Measurements from ENCODE around the gene FAM131C.

Gene FAM131C

DNA sequence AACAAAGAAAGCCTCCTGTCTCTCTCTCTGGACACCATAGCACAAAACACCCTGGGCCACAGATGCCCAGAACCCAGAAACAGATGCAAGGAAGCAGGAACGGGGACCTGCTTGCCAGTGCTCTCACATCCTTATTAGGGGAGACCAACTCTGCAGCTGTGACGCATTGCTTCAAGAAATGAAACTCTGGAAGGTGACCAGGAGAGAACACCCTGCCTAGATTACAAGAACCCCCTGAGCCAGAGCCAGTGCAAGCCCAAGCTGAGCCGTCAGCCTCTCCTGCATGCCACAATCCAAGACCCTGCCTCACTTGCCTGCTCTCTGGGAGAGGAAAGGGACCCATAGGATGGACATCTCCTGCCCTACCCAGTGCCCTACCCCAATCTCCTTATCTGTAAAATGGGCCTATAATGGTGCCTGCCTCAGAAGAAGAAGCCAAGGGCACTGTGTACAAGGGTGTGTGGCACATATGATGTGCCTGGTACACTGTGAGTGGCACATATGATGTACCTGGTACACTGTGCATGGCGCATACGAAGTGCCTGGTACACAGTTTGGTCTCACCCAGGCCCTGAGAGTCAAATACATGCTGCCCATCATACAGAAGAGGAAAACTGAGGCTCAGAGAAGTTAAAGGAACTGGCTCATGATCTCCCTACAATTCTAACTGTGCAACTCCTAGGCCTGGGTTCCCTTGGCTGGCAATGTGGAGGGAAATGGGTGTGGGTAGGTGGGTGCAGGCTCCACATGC lies 16.8 kb upstream of the FAM131C start:
- Mint-ChIP-seq H3K9me3 (ENCODE audit: low read depth) (no peaks in the 10 kb centered on the region), H3K4me1 (ENCODE audit: low read depth) (no peaks in the 10 kb centered on the region), H3K36me3 (no peaks in the 10 kb centered on the region), H3K27ac (no peak overlapping the region), H3K4me3 (no peak overlapping the region), H3K27me3 (no peaks in the 10 kb centered on the region)

GRCh38 chr1:16088996-16089395 lies 15.5 kb upstream of the FAM131C start:
- no peak overlapping the region for H3K27ac Mint-ChIP-seq
- no peaks in the 10 kb centered on the region for H3K27me3 Mint-ChIP-seq
- no peaks in the 10 kb centered on the region for H3K4me1 Mint-ChIP-seq (ENCODE audit: low read depth)
- H3K4me3 Mint-ChIP-seq: no peak overlapping the region
- H3K36me3 Mint-ChIP-seq: no peaks in the 10 kb centered on the region
- H3K9me3 Mint-ChIP-seq (ENCODE audit: low read depth): no peaks in the 10 kb centered on the region

- no peak overlapping the region for H3K27ac Mint-ChIP-seq
- H3K4me3 Mint-ChIP-seq: no peak overlapping the region
- no peaks in the 10 kb centered on the region for H3K9me3 Mint-ChIP-seq (ENCODE audit: low read depth)
- no peaks in the 10 kb centered on the region for H3K4me1 Mint-ChIP-seq (ENCODE audit: low read depth)
- H3K36me3 Mint-ChIP-seq: no peaks in the 10 kb centered on the region
- no peaks in the 10 kb centered on the region for H3K27me3 Mint-ChIP-seq
Measured at GRCh38 chr1:16088351-16088911, 15.0 kb upstream of the FAM131C start.

DNA sequence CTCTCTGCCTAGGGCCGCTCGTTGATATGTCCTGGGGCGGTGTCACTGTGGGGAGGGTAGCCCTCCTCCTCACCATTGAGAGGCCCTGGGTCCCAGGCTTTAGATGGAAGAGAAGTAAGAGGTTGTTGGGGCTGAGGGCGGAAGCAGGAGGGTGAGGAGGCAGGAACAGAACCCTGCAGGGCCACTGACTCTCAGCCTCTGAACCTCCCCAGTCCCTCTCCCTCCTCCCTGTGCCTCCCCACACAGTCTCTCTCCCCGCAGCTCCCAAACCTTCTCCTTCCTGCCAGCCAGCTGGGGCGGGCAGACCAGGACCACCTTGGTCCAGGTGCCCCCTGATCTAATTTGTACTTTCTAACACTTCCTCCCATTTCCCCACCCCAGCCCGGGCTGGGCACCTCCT lies 14.3 kb upstream of the FAM131C start:
- H3K9me3 Mint-ChIP-seq (ENCODE audit: low read depth): no peaks in the 10 kb centered on the region
- H3K27ac Mint-ChIP-seq: no peak overlapping the region
- no peak overlapping the region for H3K4me3 Mint-ChIP-seq
- no peaks in the 10 kb centered on the region for H3K4me1 Mint-ChIP-seq (ENCODE audit: low read depth)
- no peaks in the 10 kb centered on the region for H3K36me3 Mint-ChIP-seq
- H3K27me3 Mint-ChIP-seq: no peaks in the 10 kb centered on the region

GRCh38 chr1:16085522-16085921 lies 12.1 kb upstream of the FAM131C start:
- Mint-ChIP-seq H3K36me3 (no peaks in the 10 kb centered on the region), H3K4me1 (ENCODE audit: low read depth) (no peaks in the 10 kb centered on the region), H3K9me3 (ENCODE audit: low read depth) (no peaks in the 10 kb centered on the region), H3K27ac (no peak overlapping the region), H3K27me3 (no peaks in the 10 kb centered on the region), H3K4me3 (no peak overlapping the region)

DNA sequence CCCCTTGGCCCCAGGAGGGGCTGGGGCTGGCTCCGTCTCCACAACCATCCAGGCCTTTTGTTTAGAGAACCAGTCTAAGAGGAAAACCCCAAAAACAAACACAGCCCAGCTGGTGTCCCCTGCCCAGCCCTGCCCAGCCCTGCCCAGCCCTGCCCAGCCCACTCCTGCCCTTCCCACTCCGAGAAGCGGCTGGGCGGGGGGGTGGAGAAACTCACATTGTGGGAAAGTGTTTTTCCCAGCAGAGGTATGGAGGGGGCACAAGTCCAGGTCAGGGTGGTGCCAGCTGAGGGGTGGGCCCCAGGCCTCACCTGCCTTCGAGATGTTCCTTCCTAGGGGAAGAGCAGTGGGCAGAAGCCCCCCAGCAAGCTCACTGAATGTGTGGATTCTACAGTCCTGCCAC lies 10.0 kb upstream of the FAM131C start:
- H3K9me3 Mint-ChIP-seq (ENCODE audit: low read depth): no peaks in the 10 kb centered on the region
- H3K4me1 Mint-ChIP-seq (ENCODE audit: low read depth): peaks cover 4% of the 10 kb centered on the region
- no peak overlapping the region for H3K4me3 Mint-ChIP-seq
- H3K27ac Mint-ChIP-seq: no peak overlapping the region
- no peaks in the 10 kb centered on the region for H3K36me3 Mint-ChIP-seq
- no peaks in the 10 kb centered on the region for H3K27me3 Mint-ChIP-seq

DNA sequence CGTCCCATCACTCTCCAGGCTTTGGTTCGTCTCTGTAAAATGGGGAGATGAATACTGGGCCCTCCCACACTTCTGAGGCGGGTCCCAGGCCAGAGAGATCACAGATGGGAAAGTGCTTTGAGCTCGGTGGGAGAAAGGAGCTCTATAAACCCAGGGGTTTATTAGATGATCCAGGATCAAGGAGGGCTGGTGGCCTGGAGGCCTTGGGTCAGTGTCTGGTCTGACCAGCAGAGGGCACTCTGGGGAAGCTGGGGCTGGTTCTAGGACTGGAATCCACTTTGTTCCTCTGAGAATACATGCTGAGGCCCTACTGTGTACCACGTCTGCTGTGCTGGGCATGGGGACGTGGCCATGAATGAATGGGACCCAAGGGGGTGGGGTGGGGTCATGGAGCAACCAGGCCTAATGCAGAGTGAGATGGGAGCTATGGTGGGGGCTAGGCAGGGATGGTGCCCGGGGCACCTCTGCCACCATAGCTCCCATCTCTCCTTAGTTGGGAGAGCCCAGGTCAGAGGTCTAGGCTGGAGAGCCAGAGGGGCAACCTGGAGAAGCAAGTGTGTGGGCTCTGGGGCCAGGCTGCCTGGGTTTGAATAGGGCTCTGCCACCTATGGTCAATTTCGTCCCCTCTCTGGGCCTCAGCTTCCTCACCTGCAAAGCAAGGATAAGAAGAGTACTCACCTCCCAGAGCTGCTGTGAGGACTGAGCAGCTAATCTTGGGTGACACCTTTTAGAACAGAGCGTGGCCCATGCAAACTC lies 9.0 kb upstream of the FAM131C start:
- no peaks in the 10 kb centered on the region for H3K27me3 Mint-ChIP-seq
- no peak overlapping the region for H3K27ac Mint-ChIP-seq
- no peaks in the 10 kb centered on the region for H3K36me3 Mint-ChIP-seq
- no peak overlapping the region for H3K4me3 Mint-ChIP-seq
- peaks cover 4% of the 10 kb centered on the region for H3K4me1 Mint-ChIP-seq (ENCODE audit: low read depth)
- no peaks in the 10 kb centered on the region for H3K9me3 Mint-ChIP-seq (ENCODE audit: low read depth)

DNA sequence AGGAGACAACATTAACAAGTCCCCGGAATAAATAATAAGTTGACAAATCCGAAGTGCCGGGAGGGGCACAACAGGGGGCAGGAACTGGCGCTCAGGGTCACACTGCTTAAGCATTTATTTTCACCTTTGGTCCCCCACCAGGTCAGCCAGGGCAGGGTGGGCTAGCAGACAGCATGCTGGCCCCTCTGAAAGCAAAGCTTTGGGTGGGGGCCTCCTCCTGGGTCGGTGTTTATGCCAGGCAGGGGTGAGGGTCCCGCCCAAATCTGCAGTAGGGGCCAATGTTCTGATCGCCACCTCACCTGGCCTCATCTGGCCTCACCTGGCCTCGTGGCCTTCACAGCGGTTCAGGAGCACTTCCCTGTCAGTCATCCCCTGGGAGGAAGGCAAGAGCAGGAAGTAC lies 8.2 kb upstream of the FAM131C start:
- Mint-ChIP-seq H3K27me3 (no peaks in the 10 kb centered on the region), H3K36me3 (no peaks in the 10 kb centered on the region), H3K9me3 (ENCODE audit: low read depth) (no peaks in the 10 kb centered on the region), H3K4me1 (ENCODE audit: low read depth) (peaks cover 4% of the 10 kb centered on the region), H3K27ac (no peak overlapping the region), H3K4me3 (no peak overlapping the region)

DNA sequence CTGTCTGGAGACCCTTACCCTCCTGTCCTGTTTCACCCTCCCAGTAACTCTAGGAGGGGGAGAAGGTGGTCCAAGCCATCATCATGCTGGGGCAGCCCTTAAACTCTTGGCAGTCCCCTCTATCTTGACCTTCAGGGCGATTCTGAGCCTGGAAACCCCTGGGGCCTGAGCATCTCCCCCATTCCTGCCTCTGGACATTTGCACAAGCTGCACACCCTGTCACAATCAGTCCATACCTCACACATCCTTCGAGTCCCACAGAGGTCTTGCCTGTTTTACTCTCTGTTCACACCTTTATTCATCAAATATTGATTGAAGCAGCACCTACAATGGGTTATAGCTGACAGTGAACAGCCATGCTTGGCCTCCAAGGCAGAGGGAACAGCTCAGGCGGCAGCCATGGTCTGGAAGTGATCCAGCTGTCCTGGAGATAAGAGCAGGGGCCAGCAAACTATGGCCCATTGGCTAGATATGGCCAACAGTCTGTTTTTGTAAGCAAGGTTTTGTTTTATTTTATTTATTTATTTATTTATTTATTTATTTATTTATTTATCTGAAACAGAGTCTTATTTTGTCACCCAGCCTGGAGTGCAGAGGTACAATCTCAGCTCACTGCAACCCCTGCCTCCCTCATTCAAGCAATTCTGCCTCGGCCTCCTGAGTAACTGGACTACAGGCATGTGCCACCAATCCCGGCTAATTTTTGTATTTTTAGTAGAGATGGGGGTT lies 7.1 kb upstream of the FAM131C start:
- peaks cover 4% of the 10 kb centered on the region for H3K4me1 Mint-ChIP-seq (ENCODE audit: low read depth)
- peaks cover under 1% of the 10 kb centered on the region for H3K27me3 Mint-ChIP-seq
- H3K36me3 Mint-ChIP-seq: no peaks in the 10 kb centered on the region
- no peak overlapping the region for H3K4me3 Mint-ChIP-seq
- no peak overlapping the region for H3K27ac Mint-ChIP-seq
- no peaks in the 10 kb centered on the region for H3K9me3 Mint-ChIP-seq (ENCODE audit: low read depth)

DNA sequence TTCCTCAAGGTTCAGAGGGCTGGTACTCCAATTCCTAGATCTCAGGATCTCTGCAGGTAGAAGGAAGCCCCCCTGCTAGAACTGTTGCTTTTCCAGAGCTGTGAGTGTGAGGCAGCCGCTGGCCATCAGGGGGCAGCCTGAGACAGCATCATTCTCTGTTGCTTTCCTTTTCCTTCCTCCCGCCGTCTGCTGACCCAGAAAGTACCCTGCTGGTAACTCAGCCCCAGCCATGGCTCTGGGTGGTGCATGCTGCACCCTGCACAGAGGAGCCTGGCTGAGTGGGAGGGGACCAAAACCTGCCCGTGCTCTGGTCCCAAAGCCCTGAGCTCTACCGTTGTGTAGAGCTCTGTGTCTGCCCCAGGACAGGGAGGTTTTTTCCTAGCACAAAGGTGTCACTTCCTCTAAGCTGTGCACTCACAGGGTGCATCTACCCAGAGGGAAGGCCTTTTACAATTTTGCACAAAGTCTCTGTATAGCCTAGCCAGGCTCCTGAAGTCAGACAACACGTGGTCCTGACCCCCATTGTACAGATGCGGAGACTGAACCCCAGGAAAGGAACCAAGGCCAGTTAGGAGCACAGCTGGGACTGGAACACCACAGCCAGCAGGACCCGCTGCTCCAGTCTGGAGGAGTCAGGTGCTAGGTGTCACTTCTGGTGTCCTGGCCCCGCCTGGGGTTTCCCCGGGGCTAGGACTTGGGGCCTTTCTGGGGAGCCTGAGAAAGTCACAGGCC lies 5.6 kb upstream of the FAM131C start:
- Mint-ChIP-seq H3K27me3 (peaks cover 8% of the 10 kb centered on the region), H3K4me3 (peak overlapping the region; percentile 49), H3K27ac (no peak overlapping the region), H3K9me3 (ENCODE audit: low read depth) (no peaks in the 10 kb centered on the region), H3K4me1 (ENCODE audit: low read depth) (peaks cover 7% of the 10 kb centered on the region), H3K36me3 (no peaks in the 10 kb centered on the region)

DNA sequence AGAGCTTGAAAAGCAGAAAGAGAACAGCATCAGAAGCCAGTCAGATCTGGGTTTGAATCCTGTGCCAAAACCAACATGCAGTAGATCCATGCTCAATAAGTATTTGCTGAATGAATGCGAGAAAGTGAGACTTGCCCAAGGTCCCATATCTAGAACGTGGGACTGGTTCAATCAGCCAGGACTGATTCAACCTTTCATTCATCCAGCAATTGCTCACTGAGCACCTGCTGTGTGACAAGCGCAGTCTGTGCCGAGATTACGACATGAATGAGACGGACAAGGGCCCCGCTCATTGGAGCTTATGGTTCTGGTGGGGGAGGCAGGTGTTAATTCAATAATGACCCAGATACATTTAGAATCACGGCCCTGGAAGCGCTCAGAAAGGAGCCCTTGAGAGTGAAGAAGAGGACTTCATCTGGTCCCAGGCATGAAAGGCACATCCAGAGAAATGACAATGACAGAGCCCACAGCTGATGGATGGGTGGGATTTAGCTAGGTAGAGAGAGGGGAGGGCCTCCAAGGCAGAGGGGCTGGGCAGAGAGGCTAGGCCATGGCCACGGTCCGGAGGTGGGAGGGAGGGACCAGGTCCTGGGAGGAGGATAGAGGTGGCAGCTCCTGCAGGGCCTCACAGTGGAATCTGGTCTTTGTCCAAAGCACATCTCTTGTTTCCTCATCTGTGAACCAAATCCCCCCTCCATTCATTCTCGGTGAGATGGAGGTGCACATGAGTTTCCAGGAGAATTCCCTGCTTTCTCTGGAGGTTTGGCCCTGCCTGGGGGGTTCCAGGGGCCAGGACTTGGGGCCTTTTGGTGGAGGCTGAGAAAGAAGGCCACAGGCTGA lies 4.2 kb upstream of the FAM131C start:
- no peak overlapping the region for H3K4me3 Mint-ChIP-seq
- H3K36me3 Mint-ChIP-seq: no peaks in the 10 kb centered on the region
- peaks cover 12% of the 10 kb centered on the region for H3K4me1 Mint-ChIP-seq (ENCODE audit: low read depth)
- peaks cover 11% of the 10 kb centered on the region for H3K27me3 Mint-ChIP-seq
- H3K27ac Mint-ChIP-seq: no peak overlapping the region
- H3K9me3 Mint-ChIP-seq (ENCODE audit: low read depth): no peaks in the 10 kb centered on the region

DNA sequence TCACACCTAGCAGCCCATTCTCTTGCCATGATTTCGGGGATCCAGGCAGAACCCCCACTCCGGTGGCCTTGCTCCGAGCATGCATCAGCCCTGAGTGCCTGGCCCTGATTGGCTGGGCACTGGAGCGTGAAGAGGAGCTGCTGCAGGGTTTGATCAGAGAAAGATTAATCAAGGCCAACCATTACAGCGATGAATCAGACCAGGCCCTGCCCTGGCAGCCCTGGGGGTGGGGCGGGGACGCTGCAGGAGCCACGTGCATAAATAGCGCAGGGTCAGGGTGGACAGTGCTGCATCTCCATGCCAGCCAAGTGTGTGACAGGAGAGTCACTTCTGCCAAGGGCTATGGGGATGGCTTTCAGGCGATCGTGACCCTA lies 3.4 kb upstream of the FAM131C start:
- Mint-ChIP-seq H3K9me3 (ENCODE audit: low read depth) (no peaks in the 10 kb centered on the region), H3K27ac (no peak overlapping the region), H3K4me3 (no peak overlapping the region), H3K27me3 (peaks cover 14% of the 10 kb centered on the region), H3K36me3 (no peaks in the 10 kb centered on the region), H3K4me1 (ENCODE audit: low read depth) (peaks cover 12% of the 10 kb centered on the region)

DNA sequence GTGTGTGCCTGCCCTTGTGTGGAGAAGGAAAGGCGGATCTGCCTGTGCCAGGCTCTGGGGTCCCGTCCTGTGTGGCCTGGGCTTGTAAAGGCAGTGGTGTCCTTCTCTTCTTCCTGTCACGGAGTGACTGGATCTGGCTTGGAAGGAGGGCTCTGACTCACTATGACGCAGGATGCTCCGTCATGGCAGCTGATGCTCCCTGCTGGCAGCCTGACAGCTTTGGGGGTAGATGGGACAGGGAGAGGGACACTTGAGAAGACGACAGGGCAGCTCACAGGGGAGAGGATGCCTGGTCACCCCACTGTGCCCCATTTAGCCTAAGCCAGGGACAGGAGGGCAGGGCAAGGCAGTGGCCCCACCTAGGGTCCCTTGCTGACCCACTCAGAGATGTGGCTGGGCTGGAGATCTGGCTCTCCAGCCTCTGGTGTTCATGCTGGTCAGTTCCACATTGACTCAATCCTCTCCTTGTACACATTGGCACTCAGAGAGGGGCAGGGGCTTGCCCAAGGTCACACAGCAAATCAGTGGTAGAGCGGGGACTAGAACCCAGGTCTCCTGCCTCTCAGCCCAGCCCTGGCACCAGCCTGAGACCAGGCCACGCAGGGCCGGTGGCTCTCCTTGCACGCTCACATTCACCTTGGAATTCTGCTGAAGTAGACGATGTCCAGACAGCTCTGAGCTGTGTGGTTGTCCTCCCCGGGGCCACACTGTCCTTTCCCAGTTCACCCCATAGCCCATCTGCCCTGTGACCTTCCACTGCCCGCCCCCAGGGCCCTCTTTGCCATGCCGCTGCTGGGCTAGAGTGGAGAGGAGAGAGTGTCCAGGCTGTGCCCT lies 2.8 kb upstream of the FAM131C start:
- Mint-ChIP-seq H3K4me1 (ENCODE audit: low read depth) (peaks cover 12% of the 10 kb centered on the region), H3K9me3 (ENCODE audit: low read depth) (no peaks in the 10 kb centered on the region), H3K4me3 (no peak overlapping the region), H3K36me3 (no peaks in the 10 kb centered on the region), H3K27me3 (peaks cover 14% of the 10 kb centered on the region), H3K27ac (no peak overlapping the region)
